HTERT RPE-1 (cell line): ENCODE data around the gene LRBA.

Experiments
- in situ Hi-C: fragments of 300-500 bp; cut with MboI; formaldehyde crosslinking; loops from 4 replicates; pipeline ENCODE4 v1.14.3; 2020; ENCODE audit warnings: low sequenced_read_pairs

The LRBA gene

GRCh38 chr4:150302553-150302952 is 712.5 kb downstream of the LRBA start:
- in situ Hi-C loops: no loop called here

- in situ Hi-C loops: no loop called here
Measured at GRCh38 chr4:150299816-150300215, 715.3 kb downstream of the LRBA start.

GRCh38 chr4:150297861-150298474 is 717.1 kb downstream of the LRBA start:
- in situ Hi-C loops: no loop called here

- in situ Hi-C loops: no loop called here
Measured at GRCh38 chr4:150289881-150290280, 725.2 kb downstream of the LRBA start.

DNA sequence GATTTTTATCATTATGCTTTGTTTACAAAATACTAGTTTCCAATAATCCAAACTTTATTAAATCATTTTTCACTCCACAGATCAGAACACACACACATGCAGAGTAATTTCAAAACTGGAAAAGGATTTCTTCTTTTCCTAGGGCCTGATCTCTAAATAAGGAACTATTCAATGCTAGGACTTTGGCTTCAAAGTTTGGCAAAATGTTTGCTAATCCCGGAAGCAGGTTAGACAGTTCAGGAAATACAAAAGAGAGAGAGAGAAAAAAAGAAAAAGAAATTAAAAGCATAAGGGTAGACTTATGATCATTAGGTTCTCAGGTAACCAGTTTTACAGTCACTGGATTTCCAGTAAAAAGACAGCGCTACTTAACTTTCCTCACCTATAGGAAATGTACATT is 725.9 kb downstream of the LRBA start:
- in situ Hi-C loops: no loop called here

DNA sequence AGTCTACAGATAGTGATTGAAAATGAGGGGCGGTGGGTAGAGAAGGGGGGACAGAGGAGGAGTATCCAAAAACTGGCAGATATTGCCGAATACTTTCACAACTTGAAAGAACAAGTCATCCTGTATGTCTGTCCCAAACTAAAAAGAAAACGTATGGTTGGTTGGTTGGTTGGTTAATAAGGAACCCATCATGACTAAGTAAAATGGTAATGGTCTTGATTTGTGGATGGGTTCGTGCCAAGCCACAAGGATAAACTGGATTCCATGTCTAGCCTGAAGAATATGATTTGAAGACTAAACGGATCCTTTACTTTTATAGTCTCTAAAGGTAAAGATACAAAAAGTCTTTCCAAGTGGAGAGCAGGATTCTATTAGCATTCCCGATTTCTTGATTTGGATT is 728.4 kb downstream of the LRBA start:
- in situ Hi-C loops: no loop called here

- in situ Hi-C loops: no loop called here
Measured at GRCh38 chr4:150283689-150284088, 731.4 kb downstream of the LRBA start.

- in situ Hi-C loops: no loop called here
Measured at GRCh38 chr4:150280975-150281374, 734.1 kb downstream of the LRBA start.

GRCh38 chr4:150280081-150280895 is 734.8 kb downstream of the LRBA start:
- in situ Hi-C loops: no loop called here

DNA sequence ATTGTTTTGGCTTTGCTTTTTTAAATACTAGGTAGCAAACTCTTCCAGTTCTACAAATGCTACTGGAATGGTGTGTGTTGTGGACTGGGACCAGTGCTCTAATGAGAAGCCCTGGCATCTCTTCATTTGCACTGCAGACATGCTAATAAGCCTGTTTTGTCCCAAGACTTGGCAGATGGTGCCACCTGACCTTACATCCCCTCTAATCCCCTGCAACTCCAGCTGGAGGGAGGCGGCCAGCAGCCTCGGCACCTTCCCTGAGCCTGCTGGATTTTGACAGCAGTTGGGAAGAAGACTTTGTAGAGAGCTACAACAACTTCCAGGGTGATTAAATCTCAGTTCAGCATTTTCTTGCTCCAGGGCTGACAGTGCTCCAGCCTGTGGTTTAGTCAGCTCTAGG is 736.9 kb downstream of the LRBA start:
- in situ Hi-C loops: no loop called here

DNA sequence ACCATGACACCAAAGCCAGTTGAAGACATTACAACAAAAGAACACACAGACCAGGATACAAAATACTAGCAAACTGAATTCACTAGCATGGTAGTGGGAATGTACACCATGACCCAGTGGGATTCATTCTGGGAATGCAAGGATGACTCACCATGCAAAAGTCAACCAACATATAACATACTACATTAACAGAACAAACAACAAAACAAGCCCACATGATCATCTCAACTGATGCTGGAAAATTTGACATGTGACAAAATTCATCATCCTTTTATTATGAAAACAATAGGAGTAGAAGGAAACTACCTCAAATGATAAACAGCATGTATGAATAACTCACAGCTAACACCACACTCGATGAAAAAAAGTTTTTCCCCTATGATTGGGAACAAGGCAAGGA is 746.6 kb downstream of the LRBA start:
- in situ Hi-C loops: no loop called here

GRCh38 chr4:150265806-150266205 is 749.3 kb downstream of the LRBA start:
- in situ Hi-C loops: no loop called here

GRCh38 chr4:150264595-150265161 is 750.4 kb downstream of the LRBA start:
- in situ Hi-C loops: no loop called here

GRCh38 chr4:150262611-150263010 is 752.5 kb downstream of the LRBA start:
- in situ Hi-C loops: no loop called here

GRCh38 chr4:150261571-150261970 is 753.5 kb downstream of the LRBA start:
- in situ Hi-C loops: no loop called here

DNA sequence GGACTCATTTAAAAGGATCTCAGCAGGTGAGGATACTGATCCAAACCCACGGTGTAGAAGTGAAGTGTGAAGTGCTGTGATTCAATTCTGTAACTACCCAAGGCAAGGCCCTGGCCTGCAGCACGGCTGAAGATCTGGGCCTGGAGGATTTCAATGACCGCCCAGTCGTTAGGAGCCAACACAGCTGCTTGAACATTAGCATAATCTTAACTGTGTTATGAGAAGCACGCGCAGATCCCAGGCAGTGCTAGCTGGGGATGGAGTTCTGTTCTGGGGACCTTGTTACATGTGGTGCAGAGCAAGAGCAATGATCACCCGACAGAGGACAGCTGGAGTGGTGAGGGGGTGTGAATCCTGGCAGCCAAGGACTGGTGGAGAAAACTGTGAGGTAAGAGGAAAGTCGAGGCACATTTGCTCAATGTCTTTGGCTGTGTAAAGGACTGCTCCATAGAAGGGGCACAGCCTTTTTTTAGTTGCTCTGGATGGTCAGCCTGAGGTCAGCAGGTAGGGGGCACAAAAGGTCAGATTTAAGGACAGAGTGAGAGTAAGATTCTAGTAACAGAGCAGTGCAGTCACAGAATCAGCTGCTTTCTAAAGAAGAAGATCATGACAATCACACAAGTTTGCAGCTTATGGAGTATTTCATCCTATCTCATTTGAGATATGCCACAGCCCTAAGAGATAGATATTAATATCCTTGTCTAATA is 755.1 kb downstream of the LRBA start:
- in situ Hi-C loops: no loop called here

DNA sequence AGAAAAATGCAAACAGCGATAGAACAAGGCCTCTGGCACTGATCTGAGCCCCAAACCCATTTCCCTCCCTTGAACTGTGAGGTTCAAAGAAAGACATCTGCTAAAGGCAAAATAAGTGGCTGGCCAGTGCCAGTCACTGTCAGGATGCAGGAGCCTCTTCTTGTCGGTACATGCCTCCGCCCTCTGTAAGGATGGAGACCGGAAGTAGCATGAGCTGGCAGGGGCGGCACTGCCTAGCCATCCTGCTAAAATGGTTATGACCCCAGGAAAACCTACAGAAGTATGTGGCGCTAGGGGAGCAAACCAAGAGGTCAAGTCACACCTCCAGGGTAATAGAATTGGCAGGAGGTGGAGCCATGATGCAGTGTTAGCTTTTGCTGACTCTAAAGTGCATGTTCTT is 756.5 kb downstream of the LRBA start:
- in situ Hi-C loops: no loop called here

DNA sequence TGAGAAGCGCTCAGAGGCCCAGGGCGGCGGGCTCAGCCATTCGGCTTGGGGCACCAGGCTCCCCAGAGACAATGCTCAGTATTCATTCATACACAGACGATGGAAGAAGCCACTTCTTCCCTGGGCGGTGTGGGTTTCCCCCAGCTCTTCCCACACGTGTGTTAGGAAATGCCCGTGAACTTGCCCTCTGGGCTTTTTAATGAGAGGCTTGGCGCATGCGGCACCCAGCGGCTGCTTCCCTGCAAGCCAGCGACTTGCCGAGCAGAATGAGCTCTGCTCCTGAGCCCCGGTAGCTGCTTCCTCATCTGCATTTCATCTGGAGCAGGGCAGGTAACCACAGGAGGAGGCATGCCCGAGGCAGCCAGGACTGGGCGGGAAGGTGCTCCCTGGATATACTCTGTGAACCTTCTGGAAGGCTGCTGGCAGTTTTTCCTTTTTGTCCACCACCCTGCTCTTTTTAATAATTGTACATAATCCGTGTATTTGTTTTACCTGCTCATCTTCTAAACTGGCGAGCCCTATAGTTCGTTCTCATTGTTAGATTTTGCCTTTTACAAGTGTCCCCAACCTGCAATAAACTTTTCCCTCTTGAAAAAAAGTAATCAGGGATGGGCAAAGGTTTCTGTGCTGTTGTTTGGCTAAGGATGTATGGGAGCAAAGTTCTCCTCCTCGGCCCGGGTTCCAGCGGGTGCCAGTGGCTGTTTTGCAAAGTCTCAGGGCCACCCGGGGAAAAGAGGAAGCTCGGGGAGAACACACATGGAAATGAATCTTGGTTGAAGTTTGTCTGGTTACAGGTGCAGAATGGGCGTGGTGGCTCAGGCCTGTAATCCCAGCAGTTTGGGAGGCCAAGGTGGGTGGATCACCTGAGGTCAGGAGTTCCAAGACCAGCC is 758.0 kb downstream of the LRBA start:
- in situ Hi-C loops: no loop called here

GRCh38 chr4:150256225-150256620 is 758.9 kb downstream of the LRBA start:
- in situ Hi-C loops: no loop called here

DNA sequence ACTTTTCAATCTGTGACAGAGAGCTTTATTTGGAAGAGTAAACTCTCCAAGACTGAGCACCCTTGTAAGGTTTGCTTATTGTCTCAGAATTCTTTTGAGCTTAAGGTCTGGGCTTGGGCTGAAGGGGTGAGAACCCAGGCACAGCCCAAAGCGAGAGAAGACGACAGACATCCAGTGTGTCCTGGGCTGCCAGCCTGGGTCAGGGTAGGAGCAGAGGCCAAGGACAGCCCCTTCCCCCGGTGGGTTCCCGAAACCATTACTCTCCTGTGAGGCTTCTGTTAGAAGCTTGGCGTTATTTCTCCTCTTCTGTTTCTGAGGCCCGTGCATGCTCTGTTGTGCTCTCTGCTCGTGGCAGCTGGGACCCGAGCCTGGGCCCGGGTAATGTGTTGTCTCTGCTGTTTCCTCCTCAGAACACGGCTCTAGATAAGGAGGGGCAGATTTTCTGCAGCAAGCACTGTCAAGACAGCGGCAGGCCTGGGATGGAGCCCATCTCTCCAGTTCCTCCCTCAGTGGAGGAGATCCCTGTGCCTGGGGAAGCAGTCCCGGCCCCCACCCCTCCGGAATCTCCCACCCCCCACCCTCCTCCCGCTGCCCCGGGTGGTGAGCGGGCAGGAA is 759.4 kb downstream of the LRBA start:
- in situ Hi-C loops: no loop called here
